Left renal pelvis (tissue), 4 donors: ENCODE data around the gene LRCH4. TPM values are rescaled to one million over a fixed set of nuclear protein-coding genes. Genes with fewer than 3 reads are reported as not detected.
A peak's percentile ranks its signal among the peaks of the same experiment; 100 is the strongest.
"Not testable (repeated sequence)": the region's sequence is repeated elsewhere in the genome, so short reads cannot be mapped to it uniquely, and the experiment has no call there.

ENCODE experiments used
- DNase-seq, 4 donors: peaks; one replicate each; pipeline ENCODE4 v3.0.0-alpha.2; 2013; ENCODE audit warnings: low read depth in 4 of 4, low spot score in 3 of 4
- polyA plus RNA-seq, 4 donors: library from polyadenylated mRNA; unstranded; fragments of 120-200 nt; gene quantifications; one replicate each; pipeline ENCODE4 v1.2.1, GENCODE V29; 2013; ENCODE audit not compliant: insufficient read length in 4 of 4

Gene LRCH4
- polyA plus RNA-seq, 4 donors: 28.3 to 54.2 (median 42.0) TPM

- DNase-seq: no peak
These were observed 39.6 kb downstream of the LRCH4 start for GRCh38 chr7:100546129-100546925.

DNA sequence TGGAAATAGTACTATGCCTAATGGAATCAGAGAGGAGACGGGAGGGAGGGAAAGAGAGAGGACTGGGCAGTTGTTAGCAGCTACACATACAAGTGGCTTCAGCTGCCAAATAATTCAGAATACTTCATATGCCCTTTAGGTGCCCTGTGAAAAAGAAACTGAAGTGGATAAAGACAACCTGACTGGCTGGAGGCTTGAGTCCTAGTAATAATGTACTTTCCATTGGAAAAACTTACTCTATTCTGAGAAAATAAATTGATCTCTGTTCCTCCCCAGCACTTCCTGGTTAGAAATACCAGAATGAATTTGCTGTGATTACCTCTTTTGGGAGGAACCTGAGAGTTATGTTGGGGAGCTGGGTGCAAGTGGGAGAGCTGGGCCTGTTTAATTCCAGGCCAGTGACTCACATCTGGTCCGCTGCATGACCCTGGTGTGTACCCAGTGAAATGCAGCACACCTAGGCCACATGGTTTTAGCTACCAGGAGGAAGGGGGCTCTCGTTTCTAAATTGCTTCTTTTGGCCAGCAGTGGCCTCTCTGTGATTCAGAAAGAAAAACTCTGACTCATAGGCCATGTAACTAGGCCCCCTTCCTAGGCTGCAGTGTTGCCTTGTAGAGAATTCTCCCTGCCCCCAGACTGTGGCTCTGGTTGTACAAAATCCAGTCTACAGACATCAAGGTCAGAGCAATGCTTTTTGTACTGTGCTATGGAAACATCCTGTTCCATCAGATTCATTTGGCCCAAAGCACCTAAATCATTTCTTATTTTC, 40.4 kb downstream of the LRCH4 start:
- DNase-seq: no peak

GRCh38 chr7:100544967-100545359, 41.0 kb downstream of the LRCH4 start:
- no peak for DNase-seq

- no peak for DNase-seq
These were observed 41.5 kb downstream of the LRCH4 start for GRCh38 chr7:100544386-100544785.

GRCh38 chr7:100543586-100543985, 42.3 kb downstream of the LRCH4 start:
- no peak for DNase-seq

DNA sequence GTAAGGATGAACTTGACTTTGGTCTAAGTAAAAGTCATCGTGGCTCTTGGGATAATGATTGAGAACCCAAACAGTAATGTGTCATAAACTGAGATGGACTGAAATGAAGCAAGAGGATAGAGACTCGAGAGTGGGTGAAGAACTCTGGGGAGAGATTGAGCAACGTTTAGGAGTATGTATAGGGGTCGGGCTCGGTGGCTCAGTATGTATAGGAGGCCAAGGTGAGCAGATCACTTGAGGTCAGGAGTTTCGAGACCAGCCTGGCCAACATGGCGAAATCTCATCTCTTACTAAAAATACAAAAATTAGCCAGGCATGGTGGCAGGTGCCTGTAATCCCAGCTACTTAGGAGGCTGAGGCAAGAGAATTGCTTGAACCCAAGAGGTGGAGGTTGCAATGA, 44.6 kb downstream of the LRCH4 start:
- not testable (repeated sequence) for DNase-seq

- DNase-seq: no peak
These were observed 45.7 kb downstream of the LRCH4 start for GRCh38 chr7:100540073-100540723.

DNA sequence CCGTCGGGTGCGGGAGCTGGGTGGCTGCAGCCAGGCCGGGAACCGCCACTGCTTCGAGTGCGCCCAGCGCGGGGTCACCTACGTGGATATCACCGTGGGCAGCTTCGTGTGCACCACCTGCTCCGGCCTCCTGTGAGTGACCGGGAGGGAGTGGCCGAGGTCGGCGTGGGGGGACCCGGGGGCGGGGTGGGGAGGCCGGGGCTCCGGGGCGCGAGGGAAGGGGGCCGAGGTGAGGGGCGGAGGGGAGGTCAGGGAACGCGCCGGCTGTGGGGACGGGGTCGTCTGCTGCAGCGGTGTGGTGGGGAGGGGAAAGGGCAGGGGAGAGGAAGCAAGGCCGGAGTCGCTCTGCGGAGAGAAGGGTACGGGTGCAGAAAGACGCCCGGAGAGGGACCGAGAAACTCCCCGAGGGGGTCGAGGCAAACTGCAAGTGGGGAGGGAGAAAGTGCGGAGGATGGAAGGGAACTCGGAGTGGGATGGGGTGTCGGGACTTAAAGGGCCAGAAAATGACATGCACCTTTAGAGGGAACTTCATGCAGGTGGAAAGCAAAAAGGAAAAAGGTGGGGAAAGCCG, 46.4 kb downstream of the LRCH4 start:
- DNase-seq: no peak

- DNase-seq: peak; percentile 96 to 99 (median 98)
These were observed 47.1 kb downstream of the LRCH4 start, which contains the start of gene AGFG2 for GRCh38 chr7:100538654-100539435. Gene AGFG2, plus strand, starts transcription at chr7:100539203. Its CDS starts 144 bp downstream, at chr7:100539347.

DNA sequence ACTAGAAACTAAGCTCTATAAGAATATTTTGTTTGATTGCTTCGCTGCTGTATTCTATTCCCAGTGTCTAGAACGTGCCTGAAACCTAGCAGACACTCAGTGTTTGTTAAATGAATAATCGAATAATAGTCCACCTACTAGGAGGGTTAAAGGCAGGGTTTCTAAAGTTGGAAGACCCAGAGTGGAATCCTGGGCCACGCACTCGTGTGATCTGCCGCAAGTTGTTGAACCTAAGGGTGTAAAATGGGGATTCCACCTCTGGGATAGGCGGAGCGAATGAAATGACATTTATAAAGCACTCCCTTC, 47.6 kb downstream of the LRCH4 start:
- no peak for DNase-seq

DNA sequence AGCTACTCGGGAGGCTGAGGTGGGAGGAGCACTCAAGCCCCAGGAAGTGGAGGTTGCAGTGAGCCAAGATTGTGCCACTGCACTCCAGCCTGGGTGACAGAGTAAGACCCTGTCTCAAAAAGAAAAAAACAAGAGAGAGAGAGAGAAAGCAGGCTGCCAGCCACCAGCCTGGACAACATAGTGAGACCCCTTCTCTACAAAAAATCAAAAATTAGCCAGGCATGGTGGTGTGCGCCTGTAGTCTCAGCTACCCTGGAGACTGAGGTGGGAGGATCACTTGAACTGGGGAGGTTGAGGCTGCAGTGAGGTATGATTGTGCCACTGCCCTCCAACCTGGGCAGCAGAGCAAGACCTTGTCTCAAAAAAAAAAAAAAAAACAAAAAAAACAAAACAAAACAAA, 49.2 kb downstream of the LRCH4 start:
- DNase-seq: not testable (repeated sequence)

- not testable (repeated sequence) for DNase-seq
These were observed 49.9 kb downstream of the LRCH4 start for GRCh38 chr7:100535982-100536381.

DNA sequence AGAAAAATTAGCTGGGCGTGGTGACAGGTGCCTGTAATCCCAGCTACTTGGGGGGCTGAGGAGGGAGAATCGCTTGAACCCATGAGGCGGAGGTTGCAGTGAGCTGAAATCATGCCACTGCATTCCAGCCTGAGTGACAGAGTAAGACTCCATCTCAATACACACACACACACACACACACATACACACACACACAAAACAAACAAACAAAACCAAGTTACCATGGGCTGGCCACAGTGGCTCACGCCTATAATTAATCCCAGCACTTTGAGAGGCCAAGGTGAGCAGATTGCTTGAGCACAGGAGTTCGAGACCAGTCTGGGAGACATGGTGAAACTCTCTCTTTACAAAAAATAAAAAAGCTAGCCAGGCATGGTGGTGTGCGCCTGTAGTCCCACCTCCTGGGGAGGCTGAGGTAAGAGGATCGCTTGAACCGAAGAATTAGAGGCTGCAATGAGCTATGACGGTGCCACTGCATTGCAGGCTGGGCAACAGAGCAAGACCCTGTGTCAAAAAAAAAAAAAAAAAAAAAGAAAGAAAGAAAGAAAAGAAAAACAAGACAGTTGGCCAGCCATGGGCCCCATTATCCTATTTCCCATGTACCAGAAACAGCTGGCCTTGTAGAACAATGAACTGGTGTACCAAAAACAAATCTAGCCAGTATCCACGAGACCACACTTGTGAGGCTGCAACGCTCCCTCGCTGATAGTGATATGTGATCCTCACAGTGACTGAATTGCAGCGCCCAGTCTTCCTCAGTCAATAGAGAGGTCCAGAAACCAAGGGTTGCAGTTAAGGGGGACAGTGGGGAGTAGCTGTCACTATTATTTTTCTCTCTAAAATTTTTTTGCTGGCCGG, 53.5 kb downstream of the LRCH4 start:
- DNase-seq: no peak

DNA sequence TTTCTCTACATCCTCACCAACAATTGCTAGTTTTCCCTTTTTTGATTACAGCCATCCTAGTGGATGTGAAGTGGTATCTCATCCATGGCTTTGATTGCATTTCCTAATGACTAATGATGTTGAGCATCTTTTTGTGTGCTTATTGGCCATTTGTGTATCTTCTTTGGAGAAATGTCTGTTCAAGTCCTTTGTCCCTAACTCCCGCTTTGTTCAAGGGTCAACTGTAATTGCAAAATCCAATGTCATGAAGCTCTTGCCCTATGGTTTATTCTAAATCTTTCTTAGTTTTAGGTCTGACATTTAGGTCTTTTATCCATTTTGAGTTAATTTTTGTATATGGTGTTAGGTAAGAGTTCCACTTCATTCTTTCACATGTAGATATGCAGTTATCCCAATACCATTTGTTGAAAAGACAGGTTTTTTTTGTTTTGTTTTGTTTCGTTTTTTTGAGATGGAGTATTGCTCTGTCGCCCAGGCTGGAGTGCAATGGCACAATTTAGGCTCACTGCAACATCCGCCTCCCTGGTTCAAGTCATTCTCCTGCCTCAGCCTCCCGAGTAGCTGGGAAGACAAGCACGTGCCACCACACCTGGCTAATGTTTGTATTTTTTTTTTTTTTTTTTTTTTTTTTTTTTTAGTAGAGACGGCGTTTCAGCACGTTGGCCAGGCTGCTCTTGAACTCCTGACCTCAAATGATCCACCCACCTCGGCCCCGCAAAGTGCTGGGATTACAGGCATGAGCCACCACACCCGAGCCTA, 57.6 kb downstream of the LRCH4 start:
- DNase-seq: not testable (repeated sequence)

Other genes starting within 250 kb of the LRCH4 start
- 10 to 100 TPM; 21.5 to 61.4 (median 32.0) TPM for gene PILRB, start 228.0 kb downstream of the LRCH4 start, polyA plus RNA-seq
- 1 to 10 TPM; 4.1 to 6.9 (median 4.9) TPM for gene PILRA, start 212.6 kb downstream of the LRCH4 start, polyA plus RNA-seq
- 1 to 10 TPM; 5.2 to 8.1 (median 5.8) TPM for gene ZCWPW1, start 157.4 kb downstream of the LRCH4 start, polyA plus RNA-seq
- 10 to 100 TPM; 46.6 to 64.1 (median 53.9) TPM for gene MEPCE, start 156.3 kb downstream of the LRCH4 start, polyA plus RNA-seq
- 10 to 100 TPM; 12.3 to 23.2 (median 15.0) TPM for gene PPP1R35, start 149.6 kb downstream of the LRCH4 start, polyA plus RNA-seq
- 1 to 10 TPM in 3 of 4 donors, under 1 TPM in 1; 0.59 to 3.0 (median 1.5) TPM for gene SPACDR, start 121.9 kb downstream of the LRCH4 start, polyA plus RNA-seq
- gene TSC22D4, start 106.9 kb downstream of the LRCH4 start, polyA plus RNA-seq: 10 to 100 TPM; 29.1 to 57.6 (median 33.6) TPM
- gene NYAP1, start 102.2 kb downstream of the LRCH4 start, polyA plus RNA-seq: 1 to 10 TPM; 1.6 to 4.2 (median 2.2) TPM
- 10 to 100 TPM; 10.8 to 16.3 (median 13.9) TPM for gene AGFG2, start 46.9 kb downstream of the LRCH4 start, polyA plus RNA-seq
- 1 to 10 TPM; 2.4 to 9.6 (median 4.9) TPM for gene SAP25, start 12.2 kb downstream of the LRCH4 start, polyA plus RNA-seq
- 1 to 10 TPM; 1.7 to 3.5 (median 2.3) TPM for gene FBXO24, start 199 bp upstream of the LRCH4 start, polyA plus RNA-seq
- 100 to 1,000 TPM; 129 to 641 (median 145) TPM for gene PCOLCE, start 16.2 kb upstream of the LRCH4 start, polyA plus RNA-seq
- gene MOSPD3, start 26.4 kb upstream of the LRCH4 start, polyA plus RNA-seq: 10 to 100 TPM; 23.5 to 34.9 (median 28.7) TPM
- gene TFR2, start 55.4 kb upstream of the LRCH4 start, polyA plus RNA-seq: 1 to 10 TPM in 3 of 4 donors, under 1 TPM in 1; 0.64 to 3.5 (median 1.3) TPM
- gene ACTL6B, start 70.3 kb upstream of the LRCH4 start, polyA plus RNA-seq: under 1 TPM in 2 of 4 donors, not detected in 2; 0.19 to 0.22 TPM
- gene GNB2, start 87.6 kb upstream of the LRCH4 start, polyA plus RNA-seq: 100 to 1,000 TPM; 176 to 210 (median 199) TPM
- gene GIGYF1, start 108.1 kb upstream of the LRCH4 start, polyA plus RNA-seq: 10 to 100 TPM; 30.0 to 63.8 (median 40.4) TPM
- gene POP7, start 120.0 kb upstream of the LRCH4 start, polyA plus RNA-seq: 10 to 100 TPM; 20.6 to 31.4 (median 23.9) TPM
- gene EPO, start 134.3 kb upstream of the LRCH4 start, polyA plus RNA-seq: under 1 TPM in 2 of 4 donors, not detected in 2; 0.17 to 0.18 TPM
- under 1 TPM in 1 of 4 donors, not detected in 3; 0.03 TPM for gene ZAN, start 147.5 kb upstream of the LRCH4 start, polyA plus RNA-seq
- 10 to 100 TPM; 73.1 to 87.8 (median 78.5) TPM for gene EPHB4, start 241.4 kb upstream of the LRCH4 start, polyA plus RNA-seq